ENCODE results near the gene ACTG1. TPM values are rescaled to one million over a fixed set of nuclear protein-coding genes. Genes with fewer than 3 reads are reported as not detected.

Gene ACTG1
- total and polyA plus RNA-seq, 2 of the 13 experiments (the other 11 are each of a cell fraction or from before 2014, with no cell fraction given) = 973 to 1,138 TPM

DNA sequence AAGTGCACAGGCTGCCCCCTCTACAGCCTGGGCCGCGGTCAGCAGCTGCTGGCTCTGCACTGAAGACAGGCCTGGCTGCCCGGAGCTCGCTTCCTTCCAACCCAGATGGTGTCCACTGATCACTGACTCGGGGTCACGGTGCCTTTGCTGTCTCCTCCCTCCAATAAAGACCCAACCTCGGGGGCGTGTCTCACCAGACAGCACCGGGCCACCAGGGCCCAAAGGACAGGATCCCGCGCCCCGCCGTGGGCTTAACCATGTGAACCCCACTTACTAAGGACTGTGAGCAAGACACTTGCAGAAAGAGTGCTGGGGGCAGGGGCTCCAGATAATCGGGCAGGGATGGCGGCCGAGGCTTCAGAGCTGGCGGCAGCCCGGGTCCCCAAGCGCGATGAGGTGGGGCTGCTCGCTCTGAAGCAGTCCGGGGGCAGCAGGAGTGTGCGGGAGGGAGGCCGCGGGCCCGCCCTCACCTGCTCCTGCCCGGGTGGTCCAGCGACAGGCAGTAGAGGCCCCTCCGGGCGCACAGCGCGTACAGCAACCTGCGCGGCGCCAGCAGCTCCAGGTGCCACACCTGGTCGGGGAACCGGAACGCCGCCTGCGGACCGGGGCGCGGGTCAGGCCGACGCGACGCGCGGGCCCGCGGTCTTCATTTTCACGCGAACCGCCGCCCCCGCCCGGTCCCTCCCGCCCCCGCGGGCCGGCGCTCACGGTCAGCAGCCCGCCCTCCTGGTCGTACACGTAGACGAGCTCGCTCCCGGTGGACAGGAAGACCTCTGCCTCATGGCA, 39.1 kb upstream of the ACTG1 start (continued):
- TF ChIP-seq, protein P1, sequence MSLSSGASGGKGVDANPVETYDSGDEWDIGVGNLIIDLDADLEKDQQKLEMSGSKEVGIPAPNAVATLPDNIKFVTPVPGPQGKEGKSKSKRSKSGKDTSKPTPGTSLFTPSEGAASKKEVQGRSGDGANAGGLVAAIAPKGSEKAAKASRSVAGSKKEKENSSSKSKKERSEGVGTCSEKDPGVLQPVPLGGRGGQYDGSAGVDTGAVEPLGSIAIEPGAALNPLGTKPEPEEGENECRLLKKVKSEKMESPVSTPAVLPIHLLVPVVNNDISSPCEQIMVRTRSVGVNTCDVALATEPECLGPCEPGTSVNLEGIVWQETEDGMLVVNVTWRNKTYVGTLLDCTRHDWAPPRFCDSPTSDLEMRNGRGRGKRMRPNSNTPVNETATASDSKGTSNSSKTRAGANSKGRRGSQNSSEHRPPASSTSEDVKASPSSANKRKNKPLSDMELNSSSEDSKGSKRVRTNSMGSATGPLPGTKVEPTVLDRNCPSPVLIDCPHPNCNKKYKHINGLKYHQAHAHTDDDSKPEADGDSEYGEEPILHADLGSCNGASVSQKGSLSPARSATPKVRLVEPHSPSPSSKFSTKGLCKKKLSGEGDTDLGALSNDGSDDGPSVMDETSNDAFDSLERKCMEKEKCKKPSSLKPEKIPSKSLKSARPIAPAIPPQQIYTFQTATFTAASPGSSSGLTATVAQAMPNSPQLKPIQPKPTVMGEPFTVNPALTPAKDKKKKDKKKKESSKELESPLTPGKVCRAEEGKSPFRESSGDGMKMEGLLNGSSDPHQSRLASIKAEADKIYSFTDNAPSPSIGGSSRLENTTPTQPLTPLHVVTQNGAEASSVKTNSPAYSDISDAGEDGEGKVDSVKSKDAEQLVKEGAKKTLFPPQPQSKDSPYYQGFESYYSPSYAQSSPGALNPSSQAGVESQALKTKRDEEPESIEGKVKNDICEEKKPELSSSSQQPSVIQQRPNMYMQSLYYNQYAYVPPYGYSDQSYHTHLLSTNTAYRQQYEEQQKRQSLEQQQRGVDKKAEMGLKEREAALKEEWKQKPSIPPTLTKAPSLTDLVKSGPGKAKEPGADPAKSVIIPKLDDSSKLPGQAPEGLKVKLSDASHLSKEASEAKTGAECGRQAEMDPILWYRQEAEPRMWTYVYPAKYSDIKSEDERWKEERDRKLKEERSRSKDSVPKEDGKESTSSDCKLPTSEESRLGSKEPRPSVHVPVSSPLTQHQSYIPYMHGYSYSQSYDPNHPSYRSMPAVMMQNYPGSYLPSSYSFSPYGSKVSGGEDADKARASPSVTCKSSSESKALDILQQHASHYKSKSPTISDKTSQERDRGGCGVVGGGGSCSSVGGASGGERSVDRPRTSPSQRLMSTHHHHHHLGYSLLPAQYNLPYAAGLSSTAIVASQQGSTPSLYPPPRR (CRISPR knock-in tag; IDR thresholded peaks at IDR 0.05; ENCODE audit: borderline replicate concordance) = no peak
- TF ChIP-seq ZSCAN25 (CRISPR knock-in tag; IDR thresholded peaks at IDR 0.05) (no peak), FOXC1 (CRISPR knock-in tag; IDR thresholded peaks at IDR 0.05; ENCODE audit: borderline replicate concordance) (no peak), ZBTB3 (CRISPR knock-in tag; IDR thresholded peaks at IDR 0.05; ENCODE audit: borderline replicate concordance, low read depth) (no peak), NFKB2 (CRISPR knock-in tag; IDR thresholded peaks at IDR 0.05; ENCODE audit: borderline replicate concordance) (no peak), ZMYM4 (CRISPR knock-in tag; IDR thresholded peaks at IDR 0.05) (no peak; the same call in 1 of the 2 replicates), ZNF766 (CRISPR knock-in tag; IDR thresholded peaks at IDR 0.05; ENCODE audit: borderline replicate concordance) (no peak), ZFP90 (CRISPR knock-in tag; IDR thresholded peaks at IDR 0.05; ENCODE audit: borderline replicate concordance) (no peak), ZNF678 (CRISPR knock-in tag; IDR thresholded peaks at IDR 0.05) (0 out of 2 replicates have a peak, but pooled peaks have one; percentile 17), ZNF556 (CRISPR knock-in tag; IDR thresholded peaks at IDR 0.05; ENCODE audit: borderline replicate concordance) (0 out of 2 replicates have a peak, but pooled peaks have one; percentile 1), NRL (CRISPR knock-in tag; IDR thresholded peaks at IDR 0.05; ENCODE audit: borderline replicate concordance) (peak; percentile 75)
- TF ChIP-seq, protein P2, sequence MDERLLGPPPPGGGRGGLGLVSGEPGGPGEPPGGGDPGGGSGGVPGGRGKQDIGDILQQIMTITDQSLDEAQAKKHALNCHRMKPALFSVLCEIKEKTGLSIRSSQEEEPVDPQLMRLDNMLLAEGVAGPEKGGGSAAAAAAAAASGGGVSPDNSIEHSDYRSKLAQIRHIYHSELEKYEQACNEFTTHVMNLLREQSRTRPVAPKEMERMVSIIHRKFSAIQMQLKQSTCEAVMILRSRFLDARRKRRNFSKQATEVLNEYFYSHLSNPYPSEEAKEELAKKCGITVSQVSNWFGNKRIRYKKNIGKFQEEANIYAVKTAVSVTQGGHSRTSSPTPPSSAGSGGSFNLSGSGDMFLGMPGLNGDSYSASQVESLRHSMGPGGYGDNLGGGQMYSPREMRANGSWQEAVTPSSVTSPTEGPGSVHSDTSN (CRISPR knock-in tag; IDR thresholded peaks at IDR 0.05) = no peak
- TF ChIP-seq, protein P3, sequence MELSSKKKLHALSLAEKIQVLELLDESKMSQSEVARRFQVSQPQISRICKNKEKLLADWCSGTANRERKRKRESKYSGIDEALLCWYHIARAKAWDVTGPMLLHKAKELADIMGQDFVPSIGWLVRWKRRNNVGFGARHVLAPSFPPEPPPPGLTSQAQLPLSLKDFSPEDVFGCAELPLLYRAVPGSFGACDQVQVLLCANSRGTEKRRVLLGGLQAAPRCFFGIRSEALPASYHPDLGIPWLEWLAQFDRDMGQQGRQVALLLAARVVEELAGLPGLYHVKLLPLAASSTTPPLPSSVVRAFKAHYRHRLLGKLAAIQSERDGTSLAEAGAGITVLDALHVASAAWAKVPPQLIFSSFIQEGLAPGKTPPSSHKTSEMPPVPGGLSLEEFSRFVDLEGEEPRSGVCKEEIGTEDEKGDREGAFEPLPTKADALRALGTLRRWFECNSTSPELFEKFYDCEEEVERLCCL (CRISPR knock-in tag; IDR thresholded peaks at IDR 0.05; ENCODE audit: borderline replicate concordance) = 0 out of 2 replicates have a peak, but pooled peaks have one; percentile 23
- TF ChIP-seq, protein P4, sequence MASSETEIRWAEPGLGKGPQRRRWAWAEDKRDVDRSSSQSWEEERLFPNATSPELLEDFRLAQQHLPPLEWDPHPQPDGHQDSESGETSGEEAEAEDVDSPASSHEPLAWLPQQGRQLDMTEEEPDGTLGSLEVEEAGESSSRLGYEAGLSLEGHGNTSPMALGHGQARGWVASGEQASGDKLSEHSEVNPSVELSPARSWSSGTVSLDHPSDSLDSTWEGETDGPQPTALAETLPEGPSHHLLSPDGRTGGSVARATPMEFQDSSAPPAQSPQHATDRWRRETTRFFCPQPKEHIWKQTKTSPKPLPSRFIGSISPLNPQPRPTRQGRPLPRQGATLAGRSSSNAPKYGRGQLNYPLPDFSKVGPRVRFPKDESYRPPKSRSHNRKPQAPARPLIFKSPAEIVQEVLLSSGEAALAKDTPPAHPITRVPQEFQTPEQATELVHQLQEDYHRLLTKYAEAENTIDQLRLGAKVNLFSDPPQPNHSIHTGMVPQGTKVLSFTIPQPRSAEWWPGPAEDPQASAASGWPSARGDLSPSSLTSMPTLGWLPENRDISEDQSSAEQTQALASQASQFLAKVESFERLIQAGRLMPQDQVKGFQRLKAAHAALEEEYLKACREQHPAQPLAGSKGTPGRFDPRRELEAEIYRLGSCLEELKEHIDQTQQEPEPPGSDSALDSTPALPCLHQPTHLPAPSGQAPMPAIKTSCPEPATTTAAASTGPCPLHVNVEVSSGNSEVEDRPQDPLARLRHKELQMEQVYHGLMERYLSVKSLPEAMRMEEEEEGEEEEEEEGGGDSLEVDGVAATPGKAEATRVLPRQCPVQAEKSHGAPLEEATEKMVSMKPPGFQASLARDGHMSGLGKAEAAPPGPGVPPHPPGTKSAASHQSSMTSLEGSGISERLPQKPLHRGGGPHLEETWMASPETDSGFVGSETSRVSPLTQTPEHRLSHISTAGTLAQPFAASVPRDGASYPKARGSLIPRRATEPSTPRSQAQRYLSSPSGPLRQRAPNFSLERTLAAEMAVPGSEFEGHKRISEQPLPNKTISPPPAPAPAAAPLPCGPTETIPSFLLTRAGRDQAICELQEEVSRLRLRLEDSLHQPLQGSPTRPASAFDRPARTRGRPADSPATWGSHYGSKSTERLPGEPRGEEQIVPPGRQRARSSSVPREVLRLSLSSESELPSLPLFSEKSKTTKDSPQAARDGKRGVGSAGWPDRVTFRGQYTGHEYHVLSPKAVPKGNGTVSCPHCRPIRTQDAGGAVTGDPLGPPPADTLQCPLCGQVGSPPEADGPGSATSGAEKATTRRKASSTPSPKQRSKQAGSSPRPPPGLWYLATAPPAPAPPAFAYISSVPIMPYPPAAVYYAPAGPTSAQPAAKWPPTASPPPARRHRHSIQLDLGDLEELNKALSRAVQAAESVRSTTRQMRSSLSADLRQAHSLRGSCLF (CRISPR knock-in tag; IDR thresholded peaks at IDR 0.05; ENCODE audit: borderline replicate concordance) = no peak
- TF ChIP-seq, protein P5, sequence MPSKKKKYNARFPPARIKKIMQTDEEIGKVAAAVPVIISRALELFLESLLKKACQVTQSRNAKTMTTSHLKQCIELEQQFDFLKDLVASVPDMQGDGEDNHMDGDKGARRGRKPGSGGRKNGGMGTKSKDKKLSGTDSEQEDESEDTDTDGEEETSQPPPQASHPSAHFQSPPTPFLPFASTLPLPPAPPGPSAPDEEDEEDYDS (CRISPR knock-in tag; IDR thresholded peaks at IDR 0.05) = peak; percentile 81
